NCI-H748 (cell line): ENCODE results near the gene IFT172.
"Not testable (repeated sequence)": the region's sequence is repeated elsewhere in the genome, so short reads cannot be mapped to it uniquely, and the experiment has no call there.

Source experiments
- DNase-seq: peaks from one replicate; lab custom pipeline; 2025; ENCODE audit not compliant: unreplicated experiment; lab: John Stamatoyannopoulos, UW

IFT172 gene

DNA sequence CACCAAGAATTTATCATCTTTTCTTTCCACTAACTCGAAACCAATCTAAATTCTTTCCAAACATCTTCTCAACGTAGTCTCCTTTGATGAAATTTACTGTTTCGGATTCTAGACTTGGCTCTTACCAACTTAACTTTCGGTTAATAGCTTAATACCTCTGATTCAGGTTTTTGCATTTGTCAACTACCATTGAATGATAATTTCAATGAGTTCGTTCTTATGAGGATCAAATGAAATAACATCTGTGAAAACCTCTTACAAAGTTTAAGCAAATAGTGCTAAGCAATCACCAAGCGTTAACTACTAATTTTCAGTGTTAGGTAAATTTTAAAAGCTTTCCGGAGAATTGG lies 61.7 kb downstream of the IFT172 start:
- no peak for DNase-seq

DNA sequence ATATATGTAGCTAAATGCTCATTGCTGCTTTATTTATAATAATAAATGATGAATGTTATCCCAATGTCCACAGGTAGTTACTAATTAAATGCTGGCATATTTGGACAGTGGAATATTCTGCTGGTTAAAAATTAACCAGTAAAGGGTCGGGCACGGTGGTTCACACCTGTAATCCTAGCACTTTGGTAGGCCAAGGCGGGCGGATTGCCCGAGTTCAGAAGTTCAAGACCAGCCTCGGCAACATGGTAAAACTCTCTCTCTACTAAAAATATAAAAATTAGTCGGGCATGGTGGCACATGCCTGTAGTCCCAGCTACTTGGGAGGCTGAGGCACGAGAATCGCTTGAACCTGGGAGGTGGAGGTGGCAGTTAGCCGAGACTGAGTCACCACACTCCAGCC lies 64.5 kb downstream of the IFT172 start:
- not testable (repeated sequence) for DNase-seq

GRCh38 chr2:27422958-27423357 lies 66.6 kb downstream of the IFT172 start:
- DNase-seq = no peak

GRCh38 chr2:27421660-27422250 lies 67.8 kb downstream of the IFT172 start:
- no peak for DNase-seq

DNA sequence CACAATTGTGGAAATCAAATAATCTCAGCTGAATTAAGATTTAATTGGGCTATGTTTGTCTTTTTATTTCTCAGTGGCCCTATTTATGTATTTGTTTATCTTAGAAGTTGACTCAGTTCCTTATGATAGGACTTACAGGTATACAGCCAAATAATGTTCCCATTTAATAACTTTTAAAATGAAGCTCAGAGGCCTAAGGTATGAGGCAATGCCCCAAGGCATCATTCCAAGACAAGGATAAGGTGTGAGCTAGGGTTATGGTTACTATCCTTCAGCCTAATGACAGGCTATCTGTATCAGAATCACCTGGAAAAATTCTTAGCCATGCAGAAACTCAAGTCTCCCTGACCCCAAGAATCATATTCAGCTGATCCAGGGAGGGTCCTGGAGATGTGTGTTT lies 68.5 kb downstream of the IFT172 start:
- no peak for DNase-seq

DNA sequence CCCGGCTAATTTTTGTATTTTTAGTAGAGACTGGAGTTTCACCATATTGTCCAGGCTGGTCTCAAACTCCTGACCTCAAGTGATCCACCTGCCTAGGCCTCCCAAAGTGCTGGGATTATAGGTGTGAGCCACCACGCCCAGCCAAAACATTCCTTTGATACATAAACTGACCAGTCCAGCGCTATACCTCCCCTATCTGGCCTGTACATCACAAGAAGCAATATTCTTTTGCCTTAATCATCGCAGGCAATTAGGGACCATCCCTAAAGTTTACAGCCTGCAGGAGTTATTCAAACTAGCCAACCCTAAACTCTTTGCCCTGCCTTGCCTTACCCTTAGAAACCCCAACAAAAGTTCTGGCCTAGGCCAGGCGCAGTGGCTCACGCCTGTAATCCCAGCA lies 73.4 kb downstream of the IFT172 start:
- no peak for DNase-seq

- no peak for DNase-seq
Observed at GRCh38 chr2:27412419-27413152, 77.0 kb downstream of the IFT172 start.

- DNase-seq = peak; percentile 96
Observed at GRCh38 chr2:27409321-27410073, 80.0 kb downstream of the IFT172 start, which contains the start of gene PPM1G. PPM1G (minus strand) TSS chr2:27409591; CDS start chr2:27409422, 169 bp downstream.

DNA sequence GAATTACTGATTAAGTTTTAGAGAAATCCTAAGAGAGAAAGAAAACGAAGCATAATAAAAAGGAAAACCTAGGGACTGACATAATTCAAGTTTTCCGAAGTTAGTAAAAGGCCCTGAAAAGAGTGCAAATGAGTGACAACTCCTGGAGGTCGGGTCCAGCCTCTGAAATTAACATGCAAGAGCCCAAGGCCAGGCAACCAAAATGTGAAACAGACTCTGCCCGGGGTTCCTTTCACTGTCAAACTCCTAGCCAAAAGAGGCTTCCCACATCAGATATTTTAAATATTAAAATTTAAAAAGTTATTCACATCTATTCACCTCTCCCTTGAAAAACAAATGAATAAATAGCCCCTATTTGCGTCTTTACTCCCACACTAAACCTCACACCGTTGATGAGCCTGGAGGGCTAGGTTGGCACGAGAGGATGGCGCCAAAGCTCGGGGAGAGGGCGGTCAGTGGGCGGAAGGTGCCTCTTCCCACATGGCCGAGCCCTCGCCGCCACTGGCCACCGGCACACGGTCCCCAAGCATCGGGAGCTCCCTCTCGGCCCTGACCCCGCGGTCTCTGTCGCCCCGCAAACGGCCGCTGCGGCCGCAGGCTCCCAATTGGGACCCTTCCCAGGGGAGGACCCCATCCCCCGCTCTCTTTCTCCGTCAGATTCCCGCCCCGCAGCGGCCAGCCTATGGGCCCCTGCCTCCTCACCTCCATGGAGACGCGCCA lies 80.8 kb downstream of the IFT172 start:
- peak; percentile 70 for DNase-seq

DNA sequence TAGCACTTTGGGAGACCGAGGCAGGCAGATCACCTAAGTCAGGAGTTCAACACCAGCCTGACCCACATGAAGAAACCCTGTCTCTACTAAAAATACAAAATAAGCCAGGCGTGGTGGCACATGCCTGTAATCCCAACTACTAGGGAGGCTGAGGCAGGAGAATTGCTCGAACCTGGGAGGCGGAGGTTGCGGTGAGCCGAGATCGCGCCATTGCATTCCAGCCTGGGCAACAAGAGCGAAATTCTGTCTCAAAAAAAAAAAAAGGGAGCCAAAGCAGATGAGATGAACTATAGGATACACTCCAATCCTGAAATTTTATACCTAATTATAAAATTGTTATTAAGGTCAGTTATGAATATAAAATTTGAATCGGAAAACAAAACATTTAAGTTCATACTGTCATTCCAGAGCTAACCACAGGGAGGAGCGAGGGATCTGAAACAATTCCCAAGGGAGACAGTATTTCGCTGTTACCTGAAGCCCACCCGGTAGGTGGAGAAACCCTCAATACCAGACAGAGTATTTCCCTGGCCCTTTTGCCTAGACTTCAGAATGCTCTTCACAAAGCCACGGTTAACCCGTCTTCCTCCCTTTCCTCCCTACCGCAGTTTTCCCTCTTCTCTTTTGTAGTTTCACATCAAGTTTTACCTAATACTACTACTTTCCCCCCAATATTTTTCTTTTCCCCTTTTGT lies 81.6 kb downstream of the IFT172 start:
- DNase-seq = peak; percentile 79

- no peak for DNase-seq
Observed at GRCh38 chr2:27400348-27401135, 89.0 kb downstream of the IFT172 start.

DNA sequence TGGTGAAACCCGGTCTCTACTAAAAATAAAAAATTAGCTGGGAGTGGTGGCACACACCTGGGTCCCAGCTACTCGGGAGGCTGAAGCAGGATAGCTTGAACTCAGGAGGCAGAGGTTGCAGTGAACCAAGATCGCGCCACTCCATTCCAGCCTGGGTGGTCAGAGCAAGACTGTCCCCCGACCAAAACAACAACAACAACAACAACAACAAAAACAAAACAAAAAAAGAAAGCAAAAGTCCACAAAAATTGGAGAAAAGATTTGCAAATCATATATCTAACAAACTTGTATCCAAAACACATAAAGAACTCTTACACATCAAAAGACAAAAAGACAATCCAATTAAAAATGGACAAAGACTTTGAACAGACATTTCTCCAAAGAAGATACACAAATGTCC lies 90.6 kb downstream of the IFT172 start:
- no peak for DNase-seq
